C1 segment of cervical spinal cord (tissue), 14 donors: ENCODE data around the gene MB21D2.
A peak's percentile ranks its signal among the peaks of the same experiment; 100 is the strongest.

ENCODE experiments used
- DNase-seq, 14 donors: peaks; one replicate each; lab custom pipeline; 2025; lab: John Stamatoyannopoulos, UW

MB21D2 gene

GRCh38 chr3:192835818-192836815, 81.5 kb downstream of the MB21D2 start:
- DNase-seq: no peak

- no peak for DNase-seq
Measured at GRCh38 chr3:192834428-192834827, 83.2 kb downstream of the MB21D2 start.

- DNase-seq: peak in 1 of 14 donors; percentile 23
Measured at GRCh38 chr3:192833177-192833890, 84.3 kb downstream of the MB21D2 start.

- DNase-seq: no peak
Measured at GRCh38 chr3:192831801-192832347, 85.8 kb downstream of the MB21D2 start.

- DNase-seq: no peak
Measured at GRCh38 chr3:192831111-192831644, 86.5 kb downstream of the MB21D2 start.

- no peak for DNase-seq
Measured at GRCh38 chr3:192830291-192831110, 87.2 kb downstream of the MB21D2 start.

- no peak for DNase-seq
Measured at GRCh38 chr3:192827863-192828594, 89.6 kb downstream of the MB21D2 start.

- no peak for DNase-seq
Measured at GRCh38 chr3:192827208-192827607, 90.4 kb downstream of the MB21D2 start.

GRCh38 chr3:192826214-192827006, 91.2 kb downstream of the MB21D2 start:
- no peak for DNase-seq

GRCh38 chr3:192825657-192826200, 91.9 kb downstream of the MB21D2 start:
- no peak for DNase-seq

GRCh38 chr3:192825216-192825615, 92.4 kb downstream of the MB21D2 start:
- no peak for DNase-seq

- DNase-seq: no peak
Measured at GRCh38 chr3:192824313-192824712, 93.3 kb downstream of the MB21D2 start.

GRCh38 chr3:192821161-192821560, 96.5 kb downstream of the MB21D2 start:
- no peak for DNase-seq

GRCh38 chr3:192820161-192820560, 97.5 kb downstream of the MB21D2 start:
- no peak for DNase-seq

GRCh38 chr3:192819001-192819569, 98.6 kb downstream of the MB21D2 start:
- DNase-seq: no peak

GRCh38 chr3:192818126-192818525, 99.5 kb downstream of the MB21D2 start:
- DNase-seq: no peak

GRCh38 chr3:192817506-192817905, 100.2 kb downstream of the MB21D2 start:
- no peak for DNase-seq

GRCh38 chr3:192817053-192817452, 100.6 kb downstream of the MB21D2 start:
- no peak for DNase-seq

GRCh38 chr3:192816351-192816750, 101.3 kb downstream of the MB21D2 start:
- DNase-seq: peak in 1 of 14 donors; percentile 32
